Measurements from ENCODE around the gene FTCD. TPM values are rescaled to one million over a fixed set of nuclear protein-coding genes. Genes with fewer than 3 reads are reported as not detected.
"Not testable (repeated sequence)": the region's sequence is repeated elsewhere in the genome, so short reads cannot be mapped to it uniquely, and the experiment has no call there.

Gene FTCD
- polyA plus RNA-seq, 12 donors = 0.13 to 2.8 (median 1.6) TPM; not detected in 2

GRCh38 chr21:46154155-46154954, 1.0 kb downstream of the FTCD start:
- no peak for DNase-seq

GRCh38 chr21:46153247-46154154, 1.9 kb downstream of the FTCD start:
- no peak for DNase-seq

- no peak for DNase-seq
Measured at GRCh38 chr21:46152927-46153246, 2.5 kb downstream of the FTCD start.

GRCh38 chr21:46151989-46152926, 3.1 kb downstream of the FTCD start:
- no peak for DNase-seq

GRCh38 chr21:46151261-46151988, 4.0 kb downstream of the FTCD start:
- no peak for DNase-seq

GRCh38 chr21:46150491-46151121, 4.8 kb downstream of the FTCD start:
- no peak for DNase-seq

- no peak for DNase-seq
Measured at GRCh38 chr21:46150073-46150472, 5.3 kb downstream of the FTCD start.

- DNase-seq = no peak
Measured at GRCh38 chr21:46149205-46149901, 6.0 kb downstream of the FTCD start.

- no peak for DNase-seq
Measured at GRCh38 chr21:46148106-46148505, 7.3 kb downstream of the FTCD start.

- not testable (repeated sequence) for DNase-seq
Measured at GRCh38 chr21:46147429-46147828, 8.0 kb downstream of the FTCD start.

- DNase-seq = no peak
Measured at GRCh38 chr21:46146856-46147255, 8.5 kb downstream of the FTCD start.

GRCh38 chr21:46145840-46146691, 9.3 kb downstream of the FTCD start:
- no peak for DNase-seq

- no peak for DNase-seq
Measured at GRCh38 chr21:46145159-46145839, 10.1 kb downstream of the FTCD start.

- DNase-seq = no peak
Measured at GRCh38 chr21:46144464-46145070, 10.8 kb downstream of the FTCD start.

GRCh38 chr21:46142582-46143473, 12.6 kb downstream of the FTCD start:
- DNase-seq = no peak

GRCh38 chr21:46141767-46142581, 13.4 kb downstream of the FTCD start:
- no peak for DNase-seq

Measured in muscle of arm (tissue), 12 donors.